Epidermal melanocyte (primary cell): ENCODE data around the gene PTK7.
"Not testable (repeated sequence)": the region's sequence is repeated elsewhere in the genome, so short reads cannot be mapped to it uniquely, and the experiment has no call there.

ENCODE experiments used
- DNase-seq: peaks from one replicate; pipeline ENCODE4 v3.0.0; 2011; ENCODE audit warnings: low spot score; ENCODE audit not compliant: insufficient read length

The PTK7 gene

GRCh38 chr6:43054206-43054943, 21.7 kb upstream of the PTK7 start:
- no peak for DNase-seq

- DNase-seq, result no peak
These were observed 20.1 kb upstream of the PTK7 start for GRCh38 chr6:43055966-43056365.

- no peak for DNase-seq
These were observed 17.6 kb upstream of the PTK7 start for GRCh38 chr6:43058531-43058930.

- peak; percentile 99 for DNase-seq
These were observed 16.7 kb upstream of the PTK7 start, which contains the start of the genes KLC4 and MRPL2 for GRCh38 chr6:43059168-43060033. Gene KLC4 (plus strand): TSS chr6:43059631. CDS start chr6:43061336, 1,705 bp downstream. Gene MRPL2 (minus strand): TSS chr6:43059434. CDS start chr6:43059381, 53 bp downstream.

GRCh38 chr6:43060034-43060754, 15.9 kb upstream of the PTK7 start:
- DNase-seq, result no peak

GRCh38 chr6:43060755-43061633, 15.1 kb upstream of the PTK7 start:
- no peak for DNase-seq

GRCh38 chr6:43061861-43062260, 14.3 kb upstream of the PTK7 start:
- DNase-seq, result no peak

GRCh38 chr6:43062818-43063217, 13.3 kb upstream of the PTK7 start:
- no peak for DNase-seq

- peak; percentile 80 for DNase-seq
These were observed 6.0 kb upstream of the PTK7 start for GRCh38 chr6:43070028-43070632.

GRCh38 chr6:43074847-43075669, 1.1 kb upstream of the PTK7 start:
- DNase-seq, result no peak

- no peak for DNase-seq
These were observed 584 bp downstream of the PTK7 start for GRCh38 chr6:43076464-43077332.

- DNase-seq, result no peak
These were observed 1.3 kb downstream of the PTK7 start for GRCh38 chr6:43077333-43077809.

GRCh38 chr6:43077981-43078511, 1.9 kb downstream of the PTK7 start:
- DNase-seq, result no peak

- DNase-seq, result no peak
These were observed 2.6 kb downstream of the PTK7 start for GRCh38 chr6:43078691-43079090.

- DNase-seq, result no peak
These were observed 4.9 kb downstream of the PTK7 start for GRCh38 chr6:43081043-43081442.

- DNase-seq, result not testable (repeated sequence)
These were observed 5.8 kb downstream of the PTK7 start for GRCh38 chr6:43081922-43082321.

GRCh38 chr6:43082806-43083655, 6.9 kb downstream of the PTK7 start:
- DNase-seq, result no peak
